ENCODE results near the gene GDPD3.
"Not testable (repeated sequence)": the region's sequence is repeated elsewhere in the genome, so short reads cannot be mapped to it uniquely, and the experiment has no call there.

DNA sequence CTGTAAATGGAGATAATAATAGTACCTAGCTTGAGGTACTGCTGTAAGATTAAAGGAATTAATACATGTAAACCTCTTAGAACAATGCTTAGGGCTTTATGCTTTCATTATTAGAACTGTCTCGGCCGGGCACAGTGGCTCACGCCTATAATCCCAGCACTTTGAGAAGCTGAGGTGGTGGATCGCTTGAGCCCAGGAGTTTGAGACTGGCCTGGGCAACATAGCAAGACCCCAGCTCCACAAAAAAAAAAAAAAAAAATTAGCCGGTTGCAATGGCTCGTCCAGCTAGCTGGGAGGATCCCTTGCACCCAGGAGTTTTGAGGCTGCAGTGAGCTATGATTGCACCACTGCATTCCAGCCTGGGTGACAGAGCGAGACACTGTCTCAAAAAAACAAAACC, 1.5 kb upstream of the GDPD3 start:
- TF ChIP-seq POLR2A (IDR thresholded peaks at IDR 0.05; ENCODE audit: low read depth); EP300 (IDR thresholded peaks at IDR 0.05): not testable (repeated sequence)
- TF ChIP-seq, protein P1, sequence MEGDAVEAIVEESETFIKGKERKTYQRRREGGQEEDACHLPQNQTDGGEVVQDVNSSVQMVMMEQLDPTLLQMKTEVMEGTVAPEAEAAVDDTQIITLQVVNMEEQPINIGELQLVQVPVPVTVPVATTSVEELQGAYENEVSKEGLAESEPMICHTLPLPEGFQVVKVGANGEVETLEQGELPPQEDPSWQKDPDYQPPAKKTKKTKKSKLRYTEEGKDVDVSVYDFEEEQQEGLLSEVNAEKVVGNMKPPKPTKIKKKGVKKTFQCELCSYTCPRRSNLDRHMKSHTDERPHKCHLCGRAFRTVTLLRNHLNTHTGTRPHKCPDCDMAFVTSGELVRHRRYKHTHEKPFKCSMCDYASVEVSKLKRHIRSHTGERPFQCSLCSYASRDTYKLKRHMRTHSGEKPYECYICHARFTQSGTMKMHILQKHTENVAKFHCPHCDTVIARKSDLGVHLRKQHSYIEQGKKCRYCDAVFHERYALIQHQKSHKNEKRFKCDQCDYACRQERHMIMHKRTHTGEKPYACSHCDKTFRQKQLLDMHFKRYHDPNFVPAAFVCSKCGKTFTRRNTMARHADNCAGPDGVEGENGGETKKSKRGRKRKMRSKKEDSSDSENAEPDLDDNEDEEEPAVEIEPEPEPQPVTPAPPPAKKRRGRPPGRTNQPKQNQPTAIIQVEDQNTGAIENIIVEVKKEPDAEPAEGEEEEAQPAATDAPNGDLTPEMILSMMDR (IDR thresholded peaks at IDR 0.05) = not testable (repeated sequence)

All from esophagus muscularis mucosa (tissue), 4 donors.